HG02973 (cell line): Measurements from ENCODE around the gene MICAL2.
A peak's percentile ranks its signal among the peaks of the same experiment; 100 is the strongest.

Experiments used
- ATAC-seq: cut with Tn5 transposase; IDR thresholded peaks from one replicate; pipeline ENCODE4 v1.9.1; 2021; ENCODE audit warnings: moderate library complexity; ENCODE audit not compliant: unreplicated experiment

The MICAL2 gene

GRCh38 chr11:12169822-12170221, 59.4 kb downstream of the MICAL2 start:
- no peak for ATAC-seq

GRCh38 chr11:12170501-12170900, 60.1 kb downstream of the MICAL2 start:
- no peak for ATAC-seq

- ATAC-seq = no peak
These were observed 60.6 kb downstream of the MICAL2 start for GRCh38 chr11:12170984-12171383.

GRCh38 chr11:12171921-12172320, 61.5 kb downstream of the MICAL2 start:
- ATAC-seq = no peak

- ATAC-seq = no peak
These were observed 62.2 kb downstream of the MICAL2 start for GRCh38 chr11:12172493-12173013.

GRCh38 chr11:12173111-12173510, 62.7 kb downstream of the MICAL2 start:
- no peak for ATAC-seq

- ATAC-seq = peak; percentile 52
These were observed 63.7 kb downstream of the MICAL2 start for GRCh38 chr11:12174128-12174476.

GRCh38 chr11:12174477-12175143, 64.2 kb downstream of the MICAL2 start:
- peak; percentile 89 for ATAC-seq

GRCh38 chr11:12175694-12176241, 65.4 kb downstream of the MICAL2 start:
- no peak for ATAC-seq

- ATAC-seq = no peak
These were observed 66.0 kb downstream of the MICAL2 start for GRCh38 chr11:12176410-12176809.

GRCh38 chr11:12177739-12178338, 67.4 kb downstream of the MICAL2 start:
- ATAC-seq = no peak

- no peak for ATAC-seq
These were observed 68.6 kb downstream of the MICAL2 start for GRCh38 chr11:12179019-12179418.

GRCh38 chr11:12179531-12179930, 69.1 kb downstream of the MICAL2 start:
- ATAC-seq = no peak

GRCh38 chr11:12180257-12181205, 70.1 kb downstream of the MICAL2 start:
- ATAC-seq = no peak

GRCh38 chr11:12182302-12182675, 71.9 kb downstream of the MICAL2 start:
- ATAC-seq = no peak

GRCh38 chr11:12182676-12183541, 72.5 kb downstream of the MICAL2 start:
- no peak for ATAC-seq

- ATAC-seq = no peak
These were observed 73.6 kb downstream of the MICAL2 start for GRCh38 chr11:12183827-12184620.

- ATAC-seq = no peak
These were observed 74.3 kb downstream of the MICAL2 start for GRCh38 chr11:12184699-12185098.

- no peak for ATAC-seq
These were observed 74.8 kb downstream of the MICAL2 start for GRCh38 chr11:12185106-12185690.
